Measurements from ENCODE around the gene FBXL19.

Gene FBXL19

DNA sequence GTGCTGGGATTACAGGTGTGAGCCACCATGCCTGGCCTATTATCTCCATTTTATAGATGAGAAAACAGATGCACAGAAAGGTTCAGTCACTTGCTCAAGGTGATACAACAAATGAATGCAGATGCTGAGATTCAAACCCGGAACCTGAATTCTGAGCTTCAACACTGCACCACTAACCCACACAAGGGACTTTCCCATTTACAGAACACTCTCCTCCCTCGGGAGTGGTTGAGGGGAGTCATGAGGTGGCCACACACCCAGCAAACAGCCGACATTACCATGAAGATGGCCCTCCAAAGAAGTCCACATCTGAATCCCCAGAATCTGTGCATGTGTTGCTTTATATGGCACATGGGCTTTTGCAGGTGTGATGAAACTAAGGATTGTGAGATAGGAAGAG, 38.6 kb upstream of the FBXL19 start:
- H4K20me1 ChIP-seq (ENCODE audit: low read depth, low read length) = no peaks in the 10 kb centered on the region
- H3K79me2 ChIP-seq (ENCODE audit: insufficient read depth, low read length) = no peaks in the 10 kb centered on the region
- no peaks in the 10 kb centered on the region for H3F3A ChIP-seq (ENCODE audit: insufficient read depth)
- no peak overlapping the region for H3K9ac ChIP-seq (ENCODE audit: low read length)
- H3K9me3 ChIP-seq (ENCODE audit: insufficient read depth, low read length) = no peaks in the 10 kb centered on the region
- H3K36me3 ChIP-seq (ENCODE audit: low read length) = no peaks in the 10 kb centered on the region
- no peaks in the 10 kb centered on the region for H3K27me3 ChIP-seq (ENCODE audit: low read length)
- TF ChIP-seq CTCF (IDR thresholded peaks at IDR 0.05; ENCODE audit: insufficient read depth, low read length, poor library complexity, severe bottlenecking) (no peak), EZH2phosphoT487 (conservative IDR thresholded peaks at IDR 0.05; ENCODE audit: low read length) (no peak)
- no peak overlapping the region for H3K27ac ChIP-seq (ENCODE audit: low read depth, low read length)
- H3K4me3 ChIP-seq (ENCODE audit: insufficient read depth, low read length, poor library complexity, severe bottlenecking) = no peak overlapping the region
- H2AFZ ChIP-seq (ENCODE audit: low read depth, low read length, severe bottlenecking) = no peak overlapping the region
- no peaks in the 10 kb centered on the region for H3K9me2 ChIP-seq (replicated peaks; ENCODE audit: insufficient read depth, low read length)
- no peak overlapping the region for H3K4me2 ChIP-seq (ENCODE audit: low read depth, low read length, poor library complexity, severe bottlenecking)

DNA sequence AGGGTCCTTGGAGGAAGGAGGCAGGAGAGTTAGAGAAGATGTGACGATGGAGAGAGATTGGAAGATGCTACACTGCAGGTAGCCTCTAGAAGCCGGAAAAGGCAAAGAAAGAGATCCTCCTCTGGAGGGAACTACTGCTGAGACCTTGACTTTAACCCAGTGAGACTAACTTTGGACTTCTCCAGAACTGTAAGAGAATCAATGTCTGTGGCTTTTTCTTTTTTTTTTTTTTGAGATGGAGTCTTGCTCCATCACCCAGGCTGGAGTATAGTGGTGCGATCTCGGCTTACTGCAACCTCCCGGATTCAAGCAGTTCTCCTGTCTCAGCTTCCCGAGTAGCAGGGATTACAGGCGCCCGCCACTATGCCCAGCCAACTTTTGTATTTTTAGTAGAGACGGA, 38.2 kb upstream of the FBXL19 start:
- no peaks in the 10 kb centered on the region for H3K79me2 ChIP-seq (ENCODE audit: insufficient read depth, low read length)
- no peaks in the 10 kb centered on the region for H3K36me3 ChIP-seq (ENCODE audit: low read length)
- TF ChIP-seq EZH2phosphoT487 (conservative IDR thresholded peaks at IDR 0.05; ENCODE audit: low read length) = no peak
- TF ChIP-seq CTCF (IDR thresholded peaks at IDR 0.05; ENCODE audit: insufficient read depth, low read length, poor library complexity, severe bottlenecking) = no peak
- no peak overlapping the region for H3K9ac ChIP-seq (ENCODE audit: low read length)
- no peak overlapping the region for H2AFZ ChIP-seq (ENCODE audit: low read depth, low read length, severe bottlenecking)
- no peaks in the 10 kb centered on the region for H4K20me1 ChIP-seq (ENCODE audit: low read depth, low read length)
- H3K4me3 ChIP-seq (ENCODE audit: insufficient read depth, low read length, poor library complexity, severe bottlenecking) = no peak overlapping the region
- no peak overlapping the region for H3K27ac ChIP-seq (ENCODE audit: low read depth, low read length)
- no peaks in the 10 kb centered on the region for H3K27me3 ChIP-seq (ENCODE audit: low read length)
- H3K9me2 ChIP-seq (replicated peaks; ENCODE audit: insufficient read depth, low read length) = no peaks in the 10 kb centered on the region
- no peaks in the 10 kb centered on the region for H3F3A ChIP-seq (ENCODE audit: insufficient read depth)
- H3K4me2 ChIP-seq (ENCODE audit: low read depth, low read length, poor library complexity, severe bottlenecking) = no peak overlapping the region
- H3K9me3 ChIP-seq (ENCODE audit: insufficient read depth, low read length) = no peaks in the 10 kb centered on the region

DNA sequence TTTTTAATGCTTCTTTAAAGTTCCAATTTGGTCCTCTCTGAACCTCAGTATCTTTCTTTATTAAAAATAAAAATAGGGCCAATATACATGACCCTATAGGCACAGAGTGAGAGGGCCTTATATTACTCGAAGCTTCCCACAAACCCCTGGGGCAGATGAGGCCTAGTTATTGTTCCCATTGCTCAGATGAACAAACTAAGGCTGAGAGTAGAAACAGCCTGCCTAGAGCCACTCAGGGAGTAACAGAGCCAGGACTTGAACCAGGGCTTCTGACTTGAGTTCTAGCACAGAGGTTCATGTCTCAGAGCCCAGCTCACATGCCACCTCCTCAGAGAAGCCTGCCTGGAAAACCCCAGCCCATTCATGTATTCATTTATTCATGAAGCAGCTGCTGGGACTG, 37.2 kb upstream of the FBXL19 start:
- H2AFZ ChIP-seq (ENCODE audit: low read depth, low read length, severe bottlenecking) = no peak overlapping the region
- no peaks in the 10 kb centered on the region for H3K36me3 ChIP-seq (ENCODE audit: low read length)
- H3K27me3 ChIP-seq (ENCODE audit: low read length) = no peaks in the 10 kb centered on the region
- H4K20me1 ChIP-seq (ENCODE audit: low read depth, low read length) = no peaks in the 10 kb centered on the region
- no peak overlapping the region for H3K9ac ChIP-seq (ENCODE audit: low read length)
- no peaks in the 10 kb centered on the region for H3K9me2 ChIP-seq (replicated peaks; ENCODE audit: insufficient read depth, low read length)
- no peak for TF ChIP-seq EZH2phosphoT487 (conservative IDR thresholded peaks at IDR 0.05; ENCODE audit: low read length)
- TF ChIP-seq CTCF (IDR thresholded peaks at IDR 0.05; ENCODE audit: insufficient read depth, low read length, poor library complexity, severe bottlenecking) = no peak
- H3K27ac ChIP-seq (ENCODE audit: low read depth, low read length) = no peak overlapping the region
- H3K79me2 ChIP-seq (ENCODE audit: insufficient read depth, low read length) = no peaks in the 10 kb centered on the region
- no peaks in the 10 kb centered on the region for H3F3A ChIP-seq (ENCODE audit: insufficient read depth)
- no peak overlapping the region for H3K4me2 ChIP-seq (ENCODE audit: low read depth, low read length, poor library complexity, severe bottlenecking)
- no peak overlapping the region for H3K4me3 ChIP-seq (ENCODE audit: insufficient read depth, low read length, poor library complexity, severe bottlenecking)
- H3K9me3 ChIP-seq (ENCODE audit: insufficient read depth, low read length) = no peaks in the 10 kb centered on the region

DNA sequence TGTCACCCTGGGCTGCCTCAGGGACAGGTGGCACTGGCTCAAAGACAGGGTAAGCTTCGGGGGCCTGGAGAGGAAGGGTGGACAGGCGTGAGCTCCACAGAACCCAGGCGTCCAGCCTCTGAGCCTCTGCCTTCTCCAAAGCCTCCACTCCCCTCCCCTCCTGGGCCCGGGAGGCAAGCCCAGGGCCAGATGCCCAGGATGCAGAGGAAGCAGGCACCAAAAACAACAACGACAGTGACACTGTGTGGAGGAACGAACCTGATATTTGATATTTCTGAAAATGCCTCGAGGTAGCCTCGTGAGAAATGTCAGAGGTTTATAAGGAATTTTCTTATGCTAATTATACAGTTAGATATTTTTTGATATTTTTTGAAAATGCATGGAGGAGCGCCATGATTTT, 35.4 kb upstream of the FBXL19 start:
- Histone ChIP-seq H3K9ac (ENCODE audit: low read length) (no peak overlapping the region), H3K79me2 (ENCODE audit: insufficient read depth, low read length) (no peaks in the 10 kb centered on the region), H3K27ac (ENCODE audit: low read depth, low read length) (no peak overlapping the region), H3K36me3 (ENCODE audit: low read length) (no peaks in the 10 kb centered on the region), H3K27me3 (ENCODE audit: low read length) (no peaks in the 10 kb centered on the region), H2AFZ (ENCODE audit: low read depth, low read length, severe bottlenecking) (no peak overlapping the region), H3K9me3 (ENCODE audit: insufficient read depth, low read length) (no peaks in the 10 kb centered on the region), H4K20me1 (ENCODE audit: low read depth, low read length) (no peaks in the 10 kb centered on the region), H3K4me2 (ENCODE audit: low read depth, low read length, poor library complexity, severe bottlenecking) (no peak overlapping the region), H3F3A (ENCODE audit: insufficient read depth) (no peaks in the 10 kb centered on the region), H3K4me3 (ENCODE audit: insufficient read depth, low read length, poor library complexity, severe bottlenecking) (no peak overlapping the region), H3K9me2 (replicated peaks; ENCODE audit: insufficient read depth, low read length) (no peaks in the 10 kb centered on the region)
- TF ChIP-seq CTCF (IDR thresholded peaks at IDR 0.05; ENCODE audit: insufficient read depth, low read length, poor library complexity, severe bottlenecking) (no peak), EZH2phosphoT487 (conservative IDR thresholded peaks at IDR 0.05; ENCODE audit: low read length) (no peak)

Measured in SU-DHL-6 (cell line).